ENCODE data around the gene FYCO1.

DNA sequence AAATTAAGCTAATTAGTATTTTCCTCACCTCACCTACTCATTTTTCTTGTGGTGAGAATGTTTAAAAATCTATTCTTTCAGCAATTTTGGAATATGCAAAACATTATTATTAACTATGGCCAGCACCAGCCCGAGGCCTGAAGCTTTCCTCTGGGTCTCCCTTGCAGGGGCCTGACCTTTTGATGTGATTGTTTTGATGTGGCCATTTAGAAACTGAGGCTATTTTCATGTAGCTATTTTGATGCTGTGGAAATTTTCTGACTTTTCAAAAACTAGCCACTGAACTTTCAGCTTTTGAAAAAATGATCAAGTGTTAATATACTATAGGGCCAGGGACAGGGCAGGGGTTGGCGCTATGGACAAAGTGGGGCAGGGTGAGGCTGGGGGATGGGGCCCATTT, 117.5 kb downstream of the FYCO1 start:
- TF ChIP-seq, protein P1, sequence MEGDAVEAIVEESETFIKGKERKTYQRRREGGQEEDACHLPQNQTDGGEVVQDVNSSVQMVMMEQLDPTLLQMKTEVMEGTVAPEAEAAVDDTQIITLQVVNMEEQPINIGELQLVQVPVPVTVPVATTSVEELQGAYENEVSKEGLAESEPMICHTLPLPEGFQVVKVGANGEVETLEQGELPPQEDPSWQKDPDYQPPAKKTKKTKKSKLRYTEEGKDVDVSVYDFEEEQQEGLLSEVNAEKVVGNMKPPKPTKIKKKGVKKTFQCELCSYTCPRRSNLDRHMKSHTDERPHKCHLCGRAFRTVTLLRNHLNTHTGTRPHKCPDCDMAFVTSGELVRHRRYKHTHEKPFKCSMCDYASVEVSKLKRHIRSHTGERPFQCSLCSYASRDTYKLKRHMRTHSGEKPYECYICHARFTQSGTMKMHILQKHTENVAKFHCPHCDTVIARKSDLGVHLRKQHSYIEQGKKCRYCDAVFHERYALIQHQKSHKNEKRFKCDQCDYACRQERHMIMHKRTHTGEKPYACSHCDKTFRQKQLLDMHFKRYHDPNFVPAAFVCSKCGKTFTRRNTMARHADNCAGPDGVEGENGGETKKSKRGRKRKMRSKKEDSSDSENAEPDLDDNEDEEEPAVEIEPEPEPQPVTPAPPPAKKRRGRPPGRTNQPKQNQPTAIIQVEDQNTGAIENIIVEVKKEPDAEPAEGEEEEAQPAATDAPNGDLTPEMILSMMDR (conservative IDR thresholded peaks at IDR 0.05; ENCODE audit: low read length) = no peak
- no peak for TF ChIP-seq EZH2phosphoT487 (IDR thresholded peaks at IDR 0.05; ENCODE audit: borderline replicate concordance, low read depth, low read length)

Measured in OCI-LY7 (cell line).